H7 (cell line): ENCODE results near the gene PAFAH1B2. TPM values are rescaled to one million over a fixed set of nuclear protein-coding genes. Genes with fewer than 3 reads are reported as not detected.
A peak's percentile ranks its signal among the peaks of the same experiment; 100 is the strongest.

Experiments
- DNase-seq: peaks from one replicate; pipeline ENCODE4 v3.0.0; 2012
- H3K27me3 ChIP-seq: 2 replicates; pipeline ENCODE4 v1.6.0; 2011; ENCODE audit warnings: mild to moderate bottlenecking, low read length; ENCODE audit not compliant: control insufficient read depth, insufficient read depth
- H3K36me3 ChIP-seq: replicated peaks from 2 replicates; pipeline ENCODE4 v1.5.1; 2011; ENCODE audit warnings: low read length; ENCODE audit not compliant: control insufficient read depth, insufficient read depth
- H3K4me3 ChIP-seq: 2 replicates; pipeline ENCODE4 v1.5.1; 2011; ENCODE audit warnings: low read depth, mild to moderate bottlenecking, control low read depth, low read length, moderate library complexity; ENCODE audit not compliant: insufficient read depth
- total RNA-seq: library from RNA; depleted of rRNA; stranded (reverse); fragments of >200 nt; shearing (Covaris generic); gene quantifications from 2 replicates; pipeline ENCODE4 v1.2.3, GENCODE V29; 2014

Gene PAFAH1B2
- total RNA-seq, 1 experiment from 2014 or later: 138 TPM

GRCh38 chr11:117187007-117187406, 42.9 kb downstream of the PAFAH1B2 start:
- peaks cover 2% of the 10 kb centered on the region for H3K36me3 ChIP-seq
- no peaks in the 10 kb centered on the region for H3K27me3 ChIP-seq
- DNase-seq: peak; percentile 43
- no peak overlapping the region for H3K4me3 ChIP-seq

GRCh38 chr11:117187428-117187798, 43.3 kb downstream of the PAFAH1B2 start:
- no peak for DNase-seq
- peaks cover 1% of the 10 kb centered on the region for H3K36me3 ChIP-seq
- H3K4me3 ChIP-seq: no peak overlapping the region
- no peaks in the 10 kb centered on the region for H3K27me3 ChIP-seq

GRCh38 chr11:117187799-117188481, 43.9 kb downstream of the PAFAH1B2 start:
- Histone ChIP-seq H3K27me3 (no peaks in the 10 kb centered on the region), H3K36me3 (peaks cover 1% of the 10 kb centered on the region), H3K4me3 (no peak overlapping the region)
- DNase-seq: peak; percentile 59

- peak; percentile 40 for DNase-seq
- Histone ChIP-seq H3K4me3 (no peak overlapping the region), H3K27me3 (no peaks in the 10 kb centered on the region), H3K36me3 (peaks cover 1% of the 10 kb centered on the region)
These were observed 44.6 kb downstream of the PAFAH1B2 start for GRCh38 chr11:117188620-117189081.

GRCh38 chr11:117189191-117189940, 45.3 kb downstream of the PAFAH1B2 start:
- Histone ChIP-seq H3K27me3 (no peaks in the 10 kb centered on the region), H3K36me3 (peaks cover 1% of the 10 kb centered on the region), H3K4me3 (no peak overlapping the region)
- DNase-seq: no peak

- H3K36me3 ChIP-seq: peaks cover 1% of the 10 kb centered on the region
- H3K27me3 ChIP-seq: no peaks in the 10 kb centered on the region
- DNase-seq: peak; percentile 27
- no peak overlapping the region for H3K4me3 ChIP-seq
These were observed 46.0 kb downstream of the PAFAH1B2 start for GRCh38 chr11:117189941-117190544.

GRCh38 chr11:117191680-117192400, 47.8 kb downstream of the PAFAH1B2 start:
- no peak for DNase-seq
- H3K4me3 ChIP-seq: no peak overlapping the region
- H3K27me3 ChIP-seq: no peaks in the 10 kb centered on the region
- H3K36me3 ChIP-seq: peaks cover 1% of the 10 kb centered on the region

- no peak overlapping the region for H3K4me3 ChIP-seq
- peak; percentile 27 for DNase-seq
- peaks cover 1% of the 10 kb centered on the region for H3K36me3 ChIP-seq
- no peaks in the 10 kb centered on the region for H3K27me3 ChIP-seq
These were observed 48.4 kb downstream of the PAFAH1B2 start for GRCh38 chr11:117192401-117192875.

GRCh38 chr11:117193130-117194020, 49.3 kb downstream of the PAFAH1B2 start:
- DNase-seq: peak; percentile 18
- Histone ChIP-seq H3K36me3 (peaks cover 1% of the 10 kb centered on the region), H3K27me3 (no peaks in the 10 kb centered on the region), H3K4me3 (no peak overlapping the region)

GRCh38 chr11:117194267-117194666, 50.2 kb downstream of the PAFAH1B2 start:
- H3K36me3 ChIP-seq: peaks cover 1% of the 10 kb centered on the region; the same call in 1 of the 2 replicates
- no peaks in the 10 kb centered on the region for H3K27me3 ChIP-seq
- DNase-seq: no peak
- no peak overlapping the region for H3K4me3 ChIP-seq

- Histone ChIP-seq H3K27me3 (no peaks in the 10 kb centered on the region), H3K4me3 (no peak overlapping the region), H3K36me3 (no peaks in the 10 kb centered on the region; the same call in 1 of the 2 replicates)
- no peak for DNase-seq
These were observed 51.2 kb downstream of the PAFAH1B2 start for GRCh38 chr11:117195258-117195657.

- H3K4me3 ChIP-seq: no peak overlapping the region
- H3K36me3 ChIP-seq: no peaks in the 10 kb centered on the region; the same call in 1 of the 2 replicates
- H3K27me3 ChIP-seq: no peaks in the 10 kb centered on the region
- DNase-seq: no peak
These were observed 51.7 kb downstream of the PAFAH1B2 start for GRCh38 chr11:117195761-117196160.

- H3K36me3 ChIP-seq: no peaks in the 10 kb centered on the region; the same call in 1 of the 2 replicates
- no peaks in the 10 kb centered on the region for H3K27me3 ChIP-seq
- H3K4me3 ChIP-seq: no peak overlapping the region
- DNase-seq: no peak
These were observed 52.9 kb downstream of the PAFAH1B2 start for GRCh38 chr11:117197006-117197405.
